Endometrial microvascular endothelial cells (primary cell): Measurements from ENCODE around the gene C1S. TPM values are rescaled to one million over a fixed set of nuclear protein-coding genes. Genes with fewer than 3 reads are reported as not detected.

ENCODE experiments used
- in situ Hi-C: cut with HindIII; loops from 2 replicates; pipeline ENCODE4 v1.10.0; 2017; ENCODE audit warnings: low sequenced_read_pairs, low pct_unique_long_range_greater_than_20kb; ENCODE audit errors: inconsistent ontology term
- total RNA-seq: library from RNA; depleted of rRNA; stranded (reverse); fragments of >200 nt; gene quantifications from one replicate; pipeline ENCODE4 v1.2.3, GENCODE V29; 2015; ENCODE audit errors: inconsistent ontology term

Gene C1S
- total RNA-seq, 1 donor from 2014 or later: not detected

GRCh38 chr12:7096006-7096932 is 35.8 kb downstream of the C1S start:
- in situ Hi-C loops: no loop called here

- in situ Hi-C loops: no loop called here
Measured at GRCh38 chr12:7096979-7097378, 36.5 kb downstream of the C1S start.

- in situ Hi-C loops: no loop called here
Measured at GRCh38 chr12:7099290-7099996, 38.9 kb downstream of the C1S start.

GRCh38 chr12:7100239-7100638 is 39.7 kb downstream of the C1S start:
- in situ Hi-C loops: loop anchor here (25.0 kb wide), 1 partner anchor 88 kb away; the partner anchor contains the start of gene LPCAT3

- in situ Hi-C loops: loop anchor here (25.0 kb wide), 1 partner anchor 89 kb away; the partner anchor contains the start of gene LPCAT3
Measured at GRCh38 chr12:7101047-7101693, 40.7 kb downstream of the C1S start.

- in situ Hi-C loops: loop anchor here (25.0 kb wide), 1 partner anchor 89 kb away; the partner anchor contains the start of gene LPCAT3
Measured at GRCh38 chr12:7101694-7102131, 41.2 kb downstream of the C1S start.

GRCh38 chr12:7102582-7102981 is 42.1 kb downstream of the C1S start:
- in situ Hi-C loops: loop anchor here (25.0 kb wide), 1 partner anchor 90 kb away; the partner anchor contains the start of gene LPCAT3

- in situ Hi-C loops: loop anchor here (25.0 kb wide), 1 partner anchor 92 kb away; the partner anchor contains the start of gene LPCAT3
Measured at GRCh38 chr12:7103837-7104584, 43.5 kb downstream of the C1S start.

- in situ Hi-C loops: loop anchor here (25.0 kb wide), 1 partner anchor 94 kb away; the partner anchor contains the start of gene LPCAT3
Measured at GRCh38 chr12:7106082-7106481, 45.6 kb downstream of the C1S start.

- in situ Hi-C loops: loop anchor here (25.0 kb wide), 1 partner anchor 95 kb away; the partner anchor contains the start of gene LPCAT3
Measured at GRCh38 chr12:7107181-7107580, 46.7 kb downstream of the C1S start.

GRCh38 chr12:7107636-7108002 is 47.1 kb downstream of the C1S start:
- in situ Hi-C loops: loop anchor here (25.0 kb wide), 1 partner anchor 95 kb away; the partner anchor contains the start of gene LPCAT3

- in situ Hi-C loops: loop anchor here (25.0 kb wide), 1 partner anchor 96 kb away; the partner anchor contains the start of gene LPCAT3
Measured at GRCh38 chr12:7108003-7108795, 47.7 kb downstream of the C1S start.

GRCh38 chr12:7108796-7109571 is 48.5 kb downstream of the C1S start, which contains the start of gene C1RL:
C1RL (minus strand) TSS chr12:7109214; CDS start chr12:7109180, 34 bp downstream.
- in situ Hi-C loops: loop anchor here (25.0 kb wide), 1 partner anchor 97 kb away; the partner anchor contains the start of gene LPCAT3

GRCh38 chr12:7109572-7109920 is 49.0 kb downstream of the C1S start:
- in situ Hi-C loops: loop anchor here (25.0 kb wide), 1 partner anchor 97 kb away; the partner anchor contains the start of gene LPCAT3

- in situ Hi-C loops: loop anchor here (25.0 kb wide), 1 partner anchor 98 kb away; the partner anchor contains the start of gene LPCAT3
Measured at GRCh38 chr12:7110661-7111060, 50.1 kb downstream of the C1S start.

- in situ Hi-C loops: loop anchor here (25.0 kb wide), 1 partner anchor 100 kb away; the partner anchor contains the start of gene LPCAT3
Measured at GRCh38 chr12:7112041-7112440, 51.5 kb downstream of the C1S start.
